ENCODE data around the gene COL4A3.

COL4A3 gene

GRCh38 chr2:227150222-227150936, 14.0 kb upstream of the COL4A3 start:
- no peak for DNase-seq
- Histone ChIP-seq H3K27me3 (no peaks in the 10 kb centered on the region; the same call in 1 of the 2 replicates), H3K4me1 (no peaks in the 10 kb centered on the region), H3K9me3 (no peaks in the 10 kb centered on the region), H3K4me3 (ENCODE audit: low read depth, low read length) (no peak overlapping the region), H3K36me3 (no peaks in the 10 kb centered on the region)
- no peak for TF ChIP-seq CTCF (IDR thresholded peaks at IDR 0.05; ENCODE audit: low read depth, low read length)

GRCh38 chr2:227152093-227152766, 12.2 kb upstream of the COL4A3 start:
- Histone ChIP-seq H3K9me3 (no peaks in the 10 kb centered on the region), H3K27me3 (no peaks in the 10 kb centered on the region), H3K4me1 (no peaks in the 10 kb centered on the region), H3K36me3 (no peaks in the 10 kb centered on the region), H3K4me3 (ENCODE audit: low read depth, low read length) (no peak overlapping the region)
- no peak for DNase-seq
- TF ChIP-seq CTCF (IDR thresholded peaks at IDR 0.05; ENCODE audit: low read depth, low read length), result no peak

- Histone ChIP-seq H3K27me3 (no peaks in the 10 kb centered on the region), H3K9me3 (no peaks in the 10 kb centered on the region), H3K4me3 (ENCODE audit: low read depth, low read length) (no peak overlapping the region), H3K4me1 (no peaks in the 10 kb centered on the region), H3K36me3 (no peaks in the 10 kb centered on the region)
- DNase-seq, result no peak
- no peak for TF ChIP-seq CTCF (IDR thresholded peaks at IDR 0.05; ENCODE audit: low read depth, low read length)
Measured at GRCh38 chr2:227153307-227153706, 11.1 kb upstream of the COL4A3 start.

- Histone ChIP-seq H3K9me3 (no peaks in the 10 kb centered on the region), H3K4me1 (no peaks in the 10 kb centered on the region), H3K27me3 (no peaks in the 10 kb centered on the region), H3K36me3 (no peaks in the 10 kb centered on the region), H3K4me3 (ENCODE audit: low read depth, low read length) (no peak overlapping the region)
- DNase-seq, result no peak
- TF ChIP-seq CTCF (IDR thresholded peaks at IDR 0.05; ENCODE audit: low read depth, low read length), result no peak
Measured at GRCh38 chr2:227153758-227154486, 10.5 kb upstream of the COL4A3 start.

GRCh38 chr2:227154986-227155774, 9.2 kb upstream of the COL4A3 start:
- H3K36me3 ChIP-seq, result no peaks in the 10 kb centered on the region
- no peak for DNase-seq
- no peak overlapping the region for H3K4me3 ChIP-seq (ENCODE audit: low read depth, low read length)
- H3K27me3 ChIP-seq, result no peaks in the 10 kb centered on the region
- H3K9me3 ChIP-seq, result no peaks in the 10 kb centered on the region
- TF ChIP-seq CTCF (IDR thresholded peaks at IDR 0.05; ENCODE audit: low read depth, low read length), result no peak
- no peaks in the 10 kb centered on the region for H3K4me1 ChIP-seq
